Measurements from ENCODE around the gene GP2. TPM values are rescaled to one million over a fixed set of nuclear protein-coding genes. Genes with fewer than 3 reads are reported as not detected.

GP2 gene
- total and polyA plus RNA-seq, 4 donors, result 0.08 to 11.9 (median 0.88) TPM; not detected in 1

GRCh38 chr16:20280259-20280658 is 47.1 kb downstream of the GP2 start:
- Histone ChIP-seq H3K9ac (ENCODE audit: insufficient read depth in 1 of 2, low read length in 2 of 2) (no peak overlapping the region), H3K36me3 (ENCODE audit: control insufficient read depth in 4 of 4, insufficient read depth in 4 of 4, low read length in 4 of 4) (no peaks in the 10 kb centered on the region), H3K4me3 (no peak overlapping the region), H3K27me3 (ENCODE audit: control insufficient read depth in 3 of 3, insufficient read depth in 3 of 3, low read length in 2 of 3) (no peaks in the 10 kb centered on the region), H3K4me1 (ENCODE audit: control insufficient read depth in 5 of 5, insufficient read depth in 5 of 5, low read length in 5 of 5) (no peaks in the 10 kb centered on the region), H3K9me3 (ENCODE audit: control insufficient read depth in 4 of 4, insufficient read depth in 3 of 4, low read length in 3 of 4) (peaks cover 0 to 2% (median under 1%) of the 10 kb centered on the region in 4 donors), H3K27ac (ENCODE audit: low read depth in 1 of 2, low read length in 1 of 2) (no peak overlapping the region)
- no peak for ATAC-seq (ENCODE audit: insufficient read depth, low FRiP score)
- WGBS, 2 donors, result 81 to 86% methylated on average over 3 of the region's 3 CpGs
- no peak for TF ChIP-seq CTCF (IDR thresholded peaks at IDR 0.05; ENCODE audit: control extremely low read depth, extremely low read depth)
- DNase-seq, result no peak

- WGBS, 2 donors, result 71 to 89% methylated on average over 2 of the region's 2 CpGs
- no peaks in the 10 kb centered on the region for H3K4me1 ChIP-seq (ENCODE audit: control insufficient read depth in 5 of 5, insufficient read depth in 5 of 5, low read length in 5 of 5)
These were observed 55.4 kb downstream of the GP2 start for GRCh38 chr16:20271893-20272292.

GRCh38 chr16:20268409-20268808 is 58.9 kb downstream of the GP2 start:
- TF ChIP-seq CTCF (IDR thresholded peaks at IDR 0.05; ENCODE audit: control extremely low read depth, extremely low read depth), result no peak
- Histone ChIP-seq H3K4me1 (ENCODE audit: control insufficient read depth in 5 of 5, insufficient read depth in 5 of 5, low read length in 5 of 5) (no peaks in the 10 kb centered on the region), H3K4me3 (no peak overlapping the region), H3K27me3 (ENCODE audit: control insufficient read depth in 3 of 3, insufficient read depth in 3 of 3, low read length in 2 of 3) (no peaks in the 10 kb centered on the region), H3K9ac (ENCODE audit: insufficient read depth in 1 of 2, low read length in 2 of 2) (no peak overlapping the region), H3K9me3 (ENCODE audit: control insufficient read depth in 4 of 4, insufficient read depth in 3 of 4, low read length in 3 of 4) (peaks cover 0 to 1% (median 0%) of the 10 kb centered on the region in 4 donors), H3K36me3 (ENCODE audit: control insufficient read depth in 4 of 4, insufficient read depth in 4 of 4, low read length in 4 of 4) (no peaks in the 10 kb centered on the region), H3K27ac (ENCODE audit: low read depth in 1 of 2, low read length in 1 of 2) (no peak overlapping the region)
- ATAC-seq (ENCODE audit: insufficient read depth, low FRiP score) (no peak), DNase-seq (no peak)
- WGBS, 2 donors, result 70 to 81% methylated on average over 5 of the region's 5 CpGs

More at GRCh38 chr16:20271893-20272292, 55.4 kb downstream of the GP2 start:
- Histone ChIP-seq H3K36me3 (ENCODE audit: control insufficient read depth in 4 of 4, insufficient read depth in 4 of 4, low read length in 4 of 4) (no peaks in the 10 kb centered on the region), H3K27ac (ENCODE audit: low read depth in 1 of 2, low read length in 1 of 2) (no peak overlapping the region), H3K9me3 (ENCODE audit: control insufficient read depth in 4 of 4, insufficient read depth in 3 of 4, low read length in 3 of 4) (peaks cover 0 to 1% (median 0%) of the 10 kb centered on the region in 4 donors), H3K27me3 (ENCODE audit: control insufficient read depth in 3 of 3, insufficient read depth in 3 of 3, low read length in 2 of 3) (no peaks in the 10 kb centered on the region), H3K9ac (ENCODE audit: insufficient read depth in 1 of 2, low read length in 2 of 2) (no peak overlapping the region), H3K4me3 (no peak overlapping the region)
- ATAC-seq (ENCODE audit: insufficient read depth, low FRiP score) (no peak), DNase-seq (peak in 1 of 3 donors; percentile 2)
- TF ChIP-seq CTCF (IDR thresholded peaks at IDR 0.05; ENCODE audit: control extremely low read depth, extremely low read depth), result no peak

- no peak for DNase-seq
- no peaks in the 10 kb centered on the region for H3K4me1 ChIP-seq (ENCODE audit: control insufficient read depth in 5 of 5, insufficient read depth in 5 of 5, low read length in 5 of 5)
- no peak overlapping the region for H3K4me3 ChIP-seq
- H3K27ac ChIP-seq (ENCODE audit: low read depth in 1 of 2, low read length in 1 of 2), result no peak overlapping the region
- H3K9ac ChIP-seq (ENCODE audit: insufficient read depth in 1 of 2, low read length in 2 of 2), result no peak overlapping the region
- no peaks in the 10 kb centered on the region for H3K27me3 ChIP-seq (ENCODE audit: control insufficient read depth in 3 of 3, insufficient read depth in 3 of 3, low read length in 2 of 3)
- TF ChIP-seq CTCF (IDR thresholded peaks at IDR 0.05; ENCODE audit: control extremely low read depth, extremely low read depth), result no peak
- WGBS, 2 donors, result 88 to 89% methylated on average over 4 of the region's 4 CpGs
- no peaks in the 10 kb centered on the region for H3K36me3 ChIP-seq (ENCODE audit: control insufficient read depth in 4 of 4, insufficient read depth in 4 of 4, low read length in 4 of 4)
- H3K9me3 ChIP-seq (ENCODE audit: control insufficient read depth in 4 of 4, insufficient read depth in 3 of 4, low read length in 3 of 4), result no peaks in the 10 kb centered on the region
- no peak for ATAC-seq (ENCODE audit: insufficient read depth, low FRiP score)
These were observed 62.3 kb downstream of the GP2 start for GRCh38 chr16:20265019-20265418.

Measured in lung (tissue), 12 donors.